ENCODE measurements around the gene MTARC1.

Gene MTARC1

DNA sequence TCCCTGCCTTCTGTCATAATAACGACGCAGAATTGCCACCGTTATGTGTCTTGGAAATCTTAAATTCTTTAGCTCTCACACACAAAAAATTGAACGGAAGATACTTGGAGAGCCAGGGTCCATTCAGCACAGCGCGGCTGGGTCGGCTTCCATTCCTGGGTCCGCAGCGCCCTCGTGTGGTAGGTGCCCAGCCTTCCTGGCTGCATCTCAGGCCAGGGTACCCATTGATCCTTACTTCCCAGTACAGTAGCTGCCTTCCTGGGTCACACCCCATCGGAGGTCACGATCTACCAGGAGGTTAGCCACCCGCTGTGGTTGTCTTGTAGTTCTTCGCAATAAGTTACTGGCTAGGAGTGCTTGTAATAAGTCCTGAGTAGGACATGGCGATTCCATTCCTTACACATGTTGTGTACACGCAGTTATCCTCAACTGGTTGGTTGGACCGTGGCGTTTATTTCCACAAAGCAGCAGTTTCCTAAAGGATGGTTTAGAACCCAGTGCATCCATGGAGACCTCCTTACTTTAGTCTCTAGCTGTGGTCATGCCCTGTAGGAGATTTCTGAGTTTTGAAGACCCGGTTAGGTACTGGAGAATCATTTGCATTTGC, 9.9 kb upstream of the MTARC1 start:
- Histone ChIP-seq H2BK12ac (ENCODE audit: low read length in 2 of 2) (no peak overlapping the region), H3K23ac (ENCODE audit: low read length in 2 of 2) (no peak overlapping the region), H3K79me1 (replicated peaks; ENCODE audit: low read length, poor library complexity, severe bottlenecking) (no peaks in the 10 kb centered on the region), H3K27ac (ENCODE audit: low read length, poor library complexity, severe bottlenecking) (no peak overlapping the region), H2BK5ac (ENCODE audit: low read depth, low read length, poor library complexity, severe bottlenecking) (no peak overlapping the region), H2AK5ac (ENCODE audit: low read length, severe bottlenecking) (no peak overlapping the region), H3K36me3 (ENCODE audit: control insufficient read depth in 1 of 2, insufficient read depth in 2 of 2, low read depth in 1 of 2, low read length in 2 of 2) (no peaks in the 10 kb centered on the region), H3K4me1 (ENCODE audit: control insufficient read depth, insufficient read depth, low read depth, low read length) (no peaks in the 10 kb centered on the region), H4K8ac (ENCODE audit: low read length) (no peak overlapping the region), H3K18ac (ENCODE audit: low read depth in 1 of 2, low read length in 2 of 2) (no peak overlapping the region), H3K4me2 (ENCODE audit: low read length, poor library complexity, severe bottlenecking) (no peak overlapping the region), H3K9ac (ENCODE audit: low read length) (no peak overlapping the region), H4K91ac (ENCODE audit: low read length) (no peak overlapping the region), H3K9me3 (ENCODE audit: control insufficient read depth, low read length) (no peaks in the 10 kb centered on the region), H2BK15ac (ENCODE audit: low read depth, poor library complexity, severe bottlenecking) (no peak overlapping the region), H2AFZ (ENCODE audit: low read depth, low read length) (no peak overlapping the region), H3K4ac (ENCODE audit: low read depth in 1 of 2, low read length in 2 of 2) (no peak overlapping the region), H3K27me3 (ENCODE audit: control insufficient read depth in 1 of 2, insufficient read depth in 1 of 2, low read length in 2 of 2) (no peaks in the 10 kb centered on the region), H2BK120ac (ENCODE audit: low read depth, low read length) (no peak overlapping the region), H3K14ac (ENCODE audit: low read length in 2 of 2) (no peak overlapping the region), H3K4me3 (ENCODE audit: insufficient read depth in 1 of 2, low read depth in 1 of 2, low read length in 2 of 2) (no peak overlapping the region)
- peak; percentile 48 for DNase-seq
- 29% methylated on average over 18 of the region's 19 CpGs for whole genome bisulfite sequencing

DNA sequence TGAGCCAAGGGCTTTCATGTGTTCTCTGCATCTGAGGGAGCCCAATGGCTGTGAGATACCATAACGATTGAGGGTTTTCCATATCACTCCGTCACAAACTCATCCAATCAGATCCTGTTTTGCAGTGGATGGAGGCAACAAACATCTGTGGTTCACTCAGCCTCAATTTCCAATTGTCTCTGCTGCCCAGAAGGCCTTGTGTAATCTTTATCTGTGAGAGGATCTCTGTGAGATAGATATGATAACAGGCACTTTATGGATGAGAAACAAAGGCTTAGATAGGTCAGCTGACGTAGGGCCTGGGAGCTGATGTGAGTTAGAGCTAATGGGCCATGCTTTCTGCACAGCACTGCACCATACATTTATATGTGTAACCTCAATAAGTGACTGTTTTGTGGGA, 3.3 kb upstream of the MTARC1 start:
- no peak overlapping the region for H2AFZ ChIP-seq (ENCODE audit: low read depth, low read length)

DNA sequence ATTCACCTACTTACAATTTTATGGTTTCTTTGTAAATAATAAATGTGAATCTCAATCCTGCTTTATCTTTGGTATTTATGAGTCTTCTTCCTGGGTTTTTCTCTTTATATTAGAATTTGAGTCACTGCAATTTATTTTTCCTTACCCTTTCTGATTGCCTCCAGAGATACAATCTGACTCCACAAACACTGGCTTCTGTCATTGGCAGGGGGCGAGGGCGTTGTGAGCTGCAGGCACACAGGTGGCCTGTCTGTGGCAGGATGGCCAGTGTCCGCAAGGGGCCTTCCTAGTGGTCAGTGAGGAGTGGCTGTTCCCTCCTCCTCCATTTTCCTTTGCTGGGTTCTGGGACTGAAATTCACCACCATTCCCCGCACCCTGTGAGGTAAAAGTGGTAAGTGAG, 2.0 kb upstream of the MTARC1 start:
- peak overlapping the region in 1 of 2 experiments; percentile 13 for H2BK12ac ChIP-seq (ENCODE audit: low read length in 2 of 2)
- no peak overlapping the region for H3K18ac ChIP-seq (ENCODE audit: low read depth in 1 of 2, low read length in 2 of 2)
- no peak overlapping the region for H4K91ac ChIP-seq (ENCODE audit: low read length)
- no peak for DNase-seq
- peaks cover 12% of the 10 kb centered on the region for H3K4me1 ChIP-seq (ENCODE audit: control insufficient read depth, insufficient read depth, low read depth, low read length)
- H4K8ac ChIP-seq (ENCODE audit: low read length) = no peak overlapping the region
- H2BK120ac ChIP-seq (ENCODE audit: low read depth, low read length) = no peak overlapping the region
- WGBS = 94% methylated on average over 3 of the region's 4 CpGs
- no peak overlapping the region for H3K27ac ChIP-seq (ENCODE audit: low read length, poor library complexity, severe bottlenecking)
- H2BK5ac ChIP-seq (ENCODE audit: low read depth, low read length, poor library complexity, severe bottlenecking) = no peak overlapping the region
- H2AK5ac ChIP-seq (ENCODE audit: low read length, severe bottlenecking) = no peak overlapping the region
- no peak overlapping the region for H3K4me2 ChIP-seq (ENCODE audit: low read length, poor library complexity, severe bottlenecking)
- H3K23ac ChIP-seq (ENCODE audit: low read length in 2 of 2) = no peak overlapping the region
- H3K14ac ChIP-seq (ENCODE audit: low read length in 2 of 2) = no peak overlapping the region
- H3K4ac ChIP-seq (ENCODE audit: low read depth in 1 of 2, low read length in 2 of 2) = no peak overlapping the region
- H3K4me3 ChIP-seq (ENCODE audit: insufficient read depth in 1 of 2, low read depth in 1 of 2, low read length in 2 of 2) = no peak overlapping the region
- H3K79me1 ChIP-seq (replicated peaks; ENCODE audit: low read length, poor library complexity, severe bottlenecking) = peaks cover 2% of the 10 kb centered on the region
- H3K9me3 ChIP-seq (ENCODE audit: control insufficient read depth, low read length) = no peaks in the 10 kb centered on the region
- H3K9ac ChIP-seq (ENCODE audit: low read length) = no peak overlapping the region
- H2BK15ac ChIP-seq (ENCODE audit: low read depth, poor library complexity, severe bottlenecking) = no peak overlapping the region
- peaks cover 0 to 5% of the 10 kb centered on the region in 2 experiments for H3K27me3 ChIP-seq (ENCODE audit: control insufficient read depth in 1 of 2, insufficient read depth in 1 of 2, low read length in 2 of 2)
- no peak overlapping the region for H2AFZ ChIP-seq (ENCODE audit: low read depth, low read length)
- no peaks in the 10 kb centered on the region for H3K36me3 ChIP-seq (ENCODE audit: control insufficient read depth in 1 of 2, insufficient read depth in 2 of 2, low read depth in 1 of 2, low read length in 2 of 2)

More for the DNA sequence above, 3.3 kb upstream of the MTARC1 start:
- Histone ChIP-seq H3K27ac (ENCODE audit: low read length, poor library complexity, severe bottlenecking) (no peak overlapping the region), H3K4me3 (ENCODE audit: insufficient read depth in 1 of 2, low read depth in 1 of 2, low read length in 2 of 2) (no peak overlapping the region), H2AK5ac (ENCODE audit: low read length, severe bottlenecking) (no peak overlapping the region), H2BK15ac (ENCODE audit: low read depth, poor library complexity, severe bottlenecking) (no peak overlapping the region), H4K8ac (ENCODE audit: low read length) (no peak overlapping the region), H3K4ac (ENCODE audit: low read depth in 1 of 2, low read length in 2 of 2) (no peak overlapping the region), H3K27me3 (ENCODE audit: control insufficient read depth in 1 of 2, insufficient read depth in 1 of 2, low read length in 2 of 2) (peaks cover 0 to 5% of the 10 kb centered on the region in 2 experiments), H3K18ac (ENCODE audit: low read depth in 1 of 2, low read length in 2 of 2) (no peak overlapping the region), H3K23ac (ENCODE audit: low read length in 2 of 2) (no peak overlapping the region), H3K4me1 (ENCODE audit: control insufficient read depth, insufficient read depth, low read depth, low read length) (peaks cover 12% of the 10 kb centered on the region), H3K9ac (ENCODE audit: low read length) (no peak overlapping the region), H2BK5ac (ENCODE audit: low read depth, low read length, poor library complexity, severe bottlenecking) (no peak overlapping the region), H3K4me2 (ENCODE audit: low read length, poor library complexity, severe bottlenecking) (no peak overlapping the region), H3K36me3 (ENCODE audit: control insufficient read depth in 1 of 2, insufficient read depth in 2 of 2, low read depth in 1 of 2, low read length in 2 of 2) (no peaks in the 10 kb centered on the region), H4K91ac (ENCODE audit: low read length) (no peak overlapping the region), H3K9me3 (ENCODE audit: control insufficient read depth, low read length) (no peaks in the 10 kb centered on the region), H2BK12ac (ENCODE audit: low read length in 2 of 2) (no peak overlapping the region), H2BK120ac (ENCODE audit: low read depth, low read length) (no peak overlapping the region), H3K79me1 (replicated peaks; ENCODE audit: low read length, poor library complexity, severe bottlenecking) (peaks cover 2% of the 10 kb centered on the region), H3K14ac (ENCODE audit: low read length in 2 of 2) (no peak overlapping the region)
- DNase-seq = no peak
- WGBS = 95% methylated on average over 2 of the region's 3 CpGs

DNA sequence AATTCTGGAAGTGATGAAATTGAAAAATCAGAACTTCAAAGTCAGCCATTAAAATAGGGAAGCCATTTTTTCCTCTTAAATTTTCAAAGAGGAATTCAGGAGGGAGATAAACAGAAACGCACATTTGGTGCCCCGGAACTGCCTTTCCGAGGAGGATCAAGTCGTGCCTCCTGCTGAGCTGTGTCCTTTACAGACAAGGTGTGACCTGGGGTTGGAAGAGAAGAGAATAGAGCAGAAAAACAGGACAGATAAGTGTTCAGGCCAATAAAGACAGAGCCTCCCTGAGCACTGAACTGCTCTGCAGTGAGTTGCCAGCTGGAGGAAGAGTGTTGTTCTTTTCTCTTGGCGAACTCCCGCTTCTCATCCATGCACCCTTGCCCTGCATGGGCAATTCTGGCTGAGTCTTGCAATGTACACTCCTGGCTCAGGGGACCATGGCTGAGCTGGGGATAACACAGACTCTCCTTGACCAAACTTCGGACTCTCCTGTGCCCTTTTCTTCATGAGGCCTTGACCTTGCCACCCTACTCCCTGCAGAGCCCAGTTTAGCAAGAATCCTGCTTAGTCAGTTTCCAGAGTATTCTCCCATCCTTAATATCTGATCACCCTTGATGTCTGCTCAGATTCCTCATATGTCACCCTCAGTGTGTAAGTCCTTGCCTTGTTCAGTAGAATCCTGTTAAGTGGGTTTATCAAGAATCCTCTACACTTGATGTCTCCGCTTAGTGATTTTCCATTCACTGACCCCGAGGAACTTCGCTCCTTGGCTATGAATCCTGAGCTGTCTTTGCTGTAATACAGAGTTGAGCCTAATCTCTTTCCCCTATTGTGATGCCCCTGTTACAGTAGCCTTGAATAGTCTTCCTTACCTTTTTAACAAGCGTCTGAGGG, 1.3 kb upstream of the MTARC1 start:
- no peak overlapping the region for H3K4ac ChIP-seq (ENCODE audit: low read depth in 1 of 2, low read length in 2 of 2)
- no peak overlapping the region for H3K9ac ChIP-seq (ENCODE audit: low read length)
- no peak overlapping the region for H4K91ac ChIP-seq (ENCODE audit: low read length)
- H3K27ac ChIP-seq (ENCODE audit: low read length, poor library complexity, severe bottlenecking) = no peak overlapping the region
- H3K4me2 ChIP-seq (ENCODE audit: low read length, poor library complexity, severe bottlenecking) = no peak overlapping the region
- H2AFZ ChIP-seq (ENCODE audit: low read depth, low read length) = no peak overlapping the region
- H3K4me3 ChIP-seq (ENCODE audit: insufficient read depth in 1 of 2, low read depth in 1 of 2, low read length in 2 of 2) = no peak overlapping the region
- H2AK5ac ChIP-seq (ENCODE audit: low read length, severe bottlenecking) = no peak overlapping the region
- H2BK15ac ChIP-seq (ENCODE audit: low read depth, poor library complexity, severe bottlenecking) = no peak overlapping the region
- H3K14ac ChIP-seq (ENCODE audit: low read length in 2 of 2) = no peak overlapping the region
- peaks cover 0 to 5% of the 10 kb centered on the region in 2 experiments for H3K27me3 ChIP-seq (ENCODE audit: control insufficient read depth in 1 of 2, insufficient read depth in 1 of 2, low read length in 2 of 2)
- H3K9me3 ChIP-seq (ENCODE audit: control insufficient read depth, low read length) = no peaks in the 10 kb centered on the region
- no peak for DNase-seq
- H2BK120ac ChIP-seq (ENCODE audit: low read depth, low read length) = no peak overlapping the region
- whole genome bisulfite sequencing = 88% methylated on average over 11 of the region's 11 CpGs
- H3K36me3 ChIP-seq (ENCODE audit: control insufficient read depth in 1 of 2, insufficient read depth in 2 of 2, low read depth in 1 of 2, low read length in 2 of 2) = no peaks in the 10 kb centered on the region
- H2BK12ac ChIP-seq (ENCODE audit: low read length in 2 of 2) = no peak overlapping the region
- H3K23ac ChIP-seq (ENCODE audit: low read length in 2 of 2) = no peak overlapping the region
- peaks cover 12% of the 10 kb centered on the region for H3K4me1 ChIP-seq (ENCODE audit: control insufficient read depth, insufficient read depth, low read depth, low read length)
- H3K18ac ChIP-seq (ENCODE audit: low read depth in 1 of 2, low read length in 2 of 2) = no peak overlapping the region
- peaks cover 2% of the 10 kb centered on the region for H3K79me1 ChIP-seq (replicated peaks; ENCODE audit: low read length, poor library complexity, severe bottlenecking)
- H2BK5ac ChIP-seq (ENCODE audit: low read depth, low read length, poor library complexity, severe bottlenecking) = no peak overlapping the region
- H4K8ac ChIP-seq (ENCODE audit: low read length) = no peak overlapping the region

Measured in mesenchymal stem cell (in vitro differentiated cells and primary cell).